GM18505 (cell line): ENCODE data around the gene RGS7BP.

Source experiments
- ATAC-seq: cut with Tn5 transposase; IDR thresholded peaks from one replicate; pipeline ENCODE4 v1.9.1; 2021; ENCODE audit not compliant: unreplicated experiment
- POLR2A ChIP-seq: IDR thresholded peaks from 4 replicates; pipeline ENCODE4 v1.6.1; 2011; ENCODE audit warnings: borderline replicate concordance; ENCODE audit not compliant: insufficient read depth, insufficient read length; ENCODE audit errors: extremely low read depth

The RGS7BP gene

DNA sequence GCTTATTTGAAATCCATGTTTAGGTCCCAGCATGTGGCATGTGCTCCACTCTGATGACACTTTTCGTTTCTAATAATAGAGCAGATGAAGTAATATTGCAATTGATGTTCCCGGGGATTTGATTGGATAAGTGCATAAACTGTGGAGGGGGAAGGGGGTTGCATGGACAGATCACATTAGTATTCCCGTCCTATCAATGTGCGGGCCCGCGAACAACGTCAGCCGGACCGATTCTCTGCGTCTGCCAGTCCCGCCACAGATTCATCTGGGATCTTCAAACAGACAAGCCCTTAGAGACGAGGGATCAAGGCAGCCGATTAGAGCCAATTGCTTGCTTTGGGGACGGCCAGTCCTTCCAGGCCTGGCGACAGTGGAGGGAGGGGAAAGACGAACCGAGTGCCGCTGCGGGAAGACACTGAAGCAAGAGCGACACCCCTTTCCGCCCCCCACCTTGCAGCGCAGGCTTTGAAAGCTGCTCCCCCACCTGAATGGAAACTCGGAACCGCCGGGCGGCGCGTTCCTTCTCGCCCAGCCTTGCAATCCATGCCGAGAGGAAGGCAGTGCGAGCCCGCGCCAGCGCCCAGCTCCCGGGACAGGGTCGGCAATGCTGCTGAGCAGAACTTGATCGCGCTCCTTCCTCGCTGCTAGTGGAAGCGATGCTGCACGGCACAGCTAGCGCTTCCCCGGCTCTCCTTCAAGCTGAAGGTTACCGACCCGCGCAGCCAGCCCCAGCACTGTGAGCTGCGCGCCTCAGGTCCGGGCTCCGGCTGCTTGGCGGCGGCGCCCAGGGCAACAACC lies at the start of gene RGS7BP:
RGS7BP (plus strand) TSS at position 247 of the 798 bp plus-strand sequence. CDS start 610 bp downstream, outside the sequence.
- no peak for TF ChIP-seq POLR2A
- ATAC-seq: no peak

DNA sequence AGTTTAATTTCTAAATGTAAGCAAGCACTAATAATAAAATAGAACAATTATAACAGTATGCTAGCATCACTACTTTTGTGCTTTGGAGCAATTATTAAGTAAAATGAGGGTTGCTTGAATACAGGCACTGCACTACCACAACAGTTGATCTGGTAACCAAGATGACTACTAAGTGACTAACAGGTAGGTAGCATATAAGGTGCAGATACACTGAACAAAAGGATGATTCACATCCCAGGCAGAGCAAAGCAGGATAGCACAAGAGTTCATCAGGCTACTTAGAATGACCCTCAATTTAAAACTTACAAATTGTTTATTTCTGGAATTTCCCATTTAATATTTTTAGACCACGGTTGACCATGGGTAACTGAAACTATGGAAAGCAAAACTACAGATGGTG lies 48.0 kb upstream of the RGS7BP start:
- ATAC-seq: no peak
- no peak for TF ChIP-seq POLR2A

- no peak for ATAC-seq
- TF ChIP-seq POLR2A: no peak
Observed at GRCh38 chr5:64458948-64459347, 46.9 kb upstream of the RGS7BP start.

- TF ChIP-seq POLR2A: no peak
- ATAC-seq: no peak
Observed at GRCh38 chr5:64462391-64462790, 43.4 kb upstream of the RGS7BP start.

- ATAC-seq: no peak
- TF ChIP-seq POLR2A: no peak
Observed at GRCh38 chr5:64486163-64486562, 19.7 kb upstream of the RGS7BP start.

DNA sequence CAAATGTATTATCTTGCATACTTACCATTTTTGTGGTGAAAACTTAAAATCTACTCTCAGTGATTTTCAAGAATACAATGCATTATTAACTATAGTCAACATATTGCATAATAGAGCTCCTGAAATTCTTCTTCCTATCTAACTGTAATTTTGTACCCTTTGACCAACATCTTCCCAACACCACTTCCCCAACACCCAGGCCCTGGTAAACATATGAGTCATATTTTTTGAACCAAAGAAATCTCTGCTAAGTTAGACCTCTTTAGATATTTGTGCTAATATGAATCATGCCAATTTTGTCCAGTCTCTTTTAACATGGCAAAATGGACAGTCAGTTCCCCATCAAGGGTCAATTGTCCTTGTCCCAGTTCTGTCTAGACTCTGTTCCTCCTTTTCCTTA lies 18.5 kb upstream of the RGS7BP start:
- no peak for ATAC-seq

DNA sequence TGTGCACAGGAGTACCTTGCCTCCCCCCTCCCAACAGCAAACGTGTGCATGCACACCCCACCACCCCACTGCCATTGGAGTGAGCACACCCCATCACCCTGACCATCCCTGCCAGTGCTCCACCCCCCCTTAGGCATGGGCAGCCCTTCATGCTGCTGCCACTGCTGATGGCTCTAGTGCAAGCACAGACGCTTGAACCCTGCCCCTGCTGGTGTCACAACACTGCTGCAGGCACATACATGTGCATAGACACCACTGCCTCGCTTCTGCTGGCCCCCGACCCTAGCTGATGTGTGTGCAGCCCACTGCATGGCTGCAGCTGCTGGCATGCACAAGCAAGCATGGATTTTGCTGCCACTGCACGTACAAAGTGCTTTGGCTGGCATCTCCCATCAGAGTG lies 16.0 kb upstream of the RGS7BP start:
- no peak for ATAC-seq

More for the DNA sequence above, 18.5 kb upstream of the RGS7BP start:
- no peak for TF ChIP-seq POLR2A

DNA sequence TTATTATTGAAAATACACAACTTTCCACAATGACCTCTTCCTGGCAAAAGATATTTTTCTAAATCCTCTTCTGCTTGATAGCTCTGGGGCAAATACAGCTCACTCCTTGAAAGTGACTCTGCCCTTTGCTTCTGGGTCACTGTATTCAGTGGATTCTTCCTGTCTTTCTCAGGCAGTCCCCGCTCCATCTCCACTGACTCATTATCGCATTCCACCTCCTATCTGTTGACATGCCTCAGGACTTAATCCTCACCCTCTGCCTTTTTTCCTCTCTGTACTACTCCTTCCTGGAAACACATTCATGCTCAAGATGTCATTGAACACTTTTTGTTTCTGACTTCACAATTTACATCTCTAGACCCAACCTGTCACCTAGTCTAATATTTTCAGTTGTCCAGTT lies 8.4 kb upstream of the RGS7BP start:
- ATAC-seq: no peak
- no peak for TF ChIP-seq POLR2A

More for the DNA sequence above, 16.0 kb upstream of the RGS7BP start:
- no peak for TF ChIP-seq POLR2A

DNA sequence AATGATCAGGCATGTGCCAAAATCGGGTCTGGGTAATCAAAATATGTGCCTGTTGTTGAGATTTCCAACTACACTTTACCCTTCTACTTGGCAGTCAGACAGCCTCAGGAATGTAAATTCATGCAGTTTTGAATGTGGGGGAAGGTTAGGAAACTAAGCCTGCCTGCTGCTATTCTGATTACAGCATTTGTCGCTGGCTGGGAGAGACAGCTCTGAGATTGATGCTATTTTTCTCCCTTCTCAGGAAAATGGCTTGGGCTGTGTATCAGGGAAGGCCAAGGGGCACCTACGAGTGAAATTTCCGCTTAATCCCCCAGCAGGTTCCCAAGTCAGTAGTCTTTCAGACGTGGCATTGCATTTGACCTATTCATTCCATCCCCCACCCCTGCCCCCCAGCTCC lies 3.6 kb upstream of the RGS7BP start:
- no peak for ATAC-seq
- TF ChIP-seq POLR2A: no peak

DNA sequence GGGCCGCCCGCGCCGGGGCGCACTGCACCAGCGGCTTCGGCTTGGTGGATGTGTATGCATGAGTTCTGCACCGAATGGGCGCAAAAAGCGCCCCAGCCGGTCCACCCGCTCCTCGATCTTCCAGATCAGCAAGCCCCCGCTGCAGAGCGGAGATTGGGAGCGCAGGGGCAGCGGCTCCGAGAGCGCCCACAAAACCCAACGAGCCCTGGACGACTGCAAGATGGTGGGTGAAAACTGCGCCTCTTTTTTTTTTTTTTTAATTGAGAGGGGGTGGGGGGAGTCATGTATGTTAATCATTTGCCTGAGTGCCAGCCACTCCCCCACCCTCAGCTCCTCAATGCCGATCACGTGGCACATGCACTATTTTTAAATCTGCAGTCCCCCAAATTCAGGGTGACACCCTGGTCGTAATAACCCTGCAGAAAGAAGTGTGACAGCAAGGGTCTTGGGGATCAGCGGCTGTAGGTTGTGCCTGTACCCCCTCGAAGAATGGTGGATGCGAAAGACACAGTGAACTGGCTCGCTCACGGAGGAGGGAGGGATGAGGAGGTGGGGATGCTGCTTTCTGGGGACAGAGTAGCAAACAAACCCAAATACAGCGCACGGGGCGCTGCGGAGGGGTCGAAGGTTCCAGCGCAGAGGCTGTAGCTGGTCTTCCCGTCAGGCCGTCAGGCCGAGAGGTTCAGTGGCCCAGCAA lies 900 bp downstream of the RGS7BP start:
- no peak for TF ChIP-seq POLR2A
- no peak for ATAC-seq

DNA sequence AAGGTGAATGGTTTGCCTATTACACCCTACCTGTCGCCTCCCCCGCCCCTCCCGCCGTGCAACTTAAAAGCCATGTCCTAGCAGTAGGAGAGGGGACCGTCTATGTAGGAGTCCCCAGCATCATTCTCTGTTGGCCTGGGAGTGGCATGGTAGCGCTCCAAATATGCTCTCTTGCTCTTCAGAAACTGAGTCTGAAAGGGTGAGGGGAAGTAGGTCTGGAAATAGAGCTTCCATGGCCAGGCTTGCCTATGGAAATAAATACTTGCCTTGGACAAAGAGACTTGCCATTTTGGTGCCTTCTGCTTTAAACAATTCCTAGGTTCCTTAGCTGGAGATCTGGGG lies 1.4 kb downstream of the RGS7BP start:
- TF ChIP-seq POLR2A: no peak
- ATAC-seq: no peak

DNA sequence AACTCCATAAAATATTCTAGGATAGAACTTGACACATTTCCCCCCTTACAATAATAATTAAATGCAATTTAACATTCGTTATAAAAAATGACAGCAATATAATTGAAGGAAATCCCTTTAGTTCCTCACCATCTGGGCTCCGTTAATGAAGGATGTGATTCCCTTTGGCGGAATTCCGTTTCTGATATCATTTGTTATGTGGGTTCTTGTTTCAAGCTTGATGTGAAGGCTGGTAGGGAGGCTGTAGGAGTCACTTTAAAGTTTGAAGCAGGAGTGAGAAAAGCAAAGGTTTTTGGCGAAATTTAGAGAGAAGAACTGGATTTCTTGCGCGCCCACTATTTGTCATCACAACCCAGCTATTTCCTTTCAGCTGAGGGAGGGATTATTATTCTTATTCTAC lies 4.0 kb downstream of the RGS7BP start:
- no peak for TF ChIP-seq POLR2A
- ATAC-seq: no peak

DNA sequence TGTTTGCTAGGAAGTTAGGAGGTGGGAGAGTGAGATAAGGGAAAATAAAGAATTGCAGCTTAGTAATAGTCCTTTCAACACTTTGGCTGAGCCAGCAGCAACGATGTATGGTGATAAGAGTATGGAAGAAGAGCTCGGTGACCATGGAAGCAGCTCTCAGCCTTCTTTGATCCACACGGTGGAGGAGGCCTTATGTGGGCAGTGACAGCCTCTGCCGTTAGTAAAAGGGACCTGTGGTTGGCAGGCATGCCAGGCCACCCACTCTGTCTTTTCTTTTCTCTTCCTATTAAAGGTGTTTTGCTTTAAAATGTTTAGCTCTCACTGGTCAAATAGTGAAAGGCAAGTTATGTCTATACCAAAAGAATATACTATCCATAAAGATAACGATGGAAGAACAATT lies 7.7 kb downstream of the RGS7BP start:
- ATAC-seq: no peak
- no peak for TF ChIP-seq POLR2A

DNA sequence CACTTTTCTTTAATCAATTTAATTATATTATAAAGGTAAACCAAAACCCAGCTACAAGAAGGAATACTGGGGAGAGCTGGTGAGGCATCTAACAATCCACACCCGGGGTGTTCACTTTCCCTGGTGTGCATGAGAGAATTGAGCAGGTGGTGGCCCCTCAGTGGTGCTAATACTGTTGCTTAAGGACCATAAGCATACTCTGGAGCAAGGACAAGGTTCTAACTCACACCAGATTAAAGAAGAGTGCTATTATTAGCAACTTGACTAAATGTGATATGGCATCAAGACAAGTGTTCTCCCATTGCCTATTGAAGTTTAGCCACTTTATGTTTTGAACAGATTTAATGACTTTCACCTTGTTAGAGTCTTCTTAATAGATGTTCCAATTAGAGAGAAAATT lies 8.8 kb downstream of the RGS7BP start:
- no peak for TF ChIP-seq POLR2A
- ATAC-seq: no peak
